ENCODE data around the gene DLG5.

- TF ChIP-seq CTCF (IDR thresholded peaks at IDR 0.05) (no peak), EZH2 (IDR thresholded peaks at IDR 0.05; ENCODE audit: borderline replicate concordance, insufficient read depth, low read depth, low read length, poor library complexity, severe bottlenecking) (no peak)
Measured at GRCh38 chr10:77809336-77809735, 117.2 kb downstream of the DLG5 start.
